Cardiac septum (tissue), 1 donor: ENCODE results near the gene PRR20E. TPM values are rescaled to one million over a fixed set of nuclear protein-coding genes. Genes with fewer than 3 reads are reported as not detected.
"Not testable (repeated sequence)": the region's sequence is repeated elsewhere in the genome, so short reads cannot be mapped to it uniquely, and the experiment has no call there.

Experiments used
- DNase-seq: peaks from one replicate; pipeline ENCODE4 v3.0.0-alpha.2; 2020; ENCODE audit warnings: low spot score
- intact Hi-C: fragments of 100-400 bp; cut with DNase I; formaldehyde crosslinking; loops from one replicate; pipeline ENCODE4 v1.14.0; 2022
- long read RNA-seq: library from polyadenylated mRNA; unstranded; transcript quantifications from one replicate; pipeline ENCODE4 v2.0.0, GENCODE V29; 2021
- total RNA-seq: library from RNA; stranded (reverse); fragmentation: NEBNext Ultra II Directional; extraction: Animal tissue kit (Norgen Biotek cat#: 25700); gene quantifications from one replicate; pipeline ENCODE4 v1.2.1, GENCODE V29; 2021
- donor health status: DM: no; HTN: no; CAD: no.

The PRR20E gene
- not detected for total RNA-seq
- long read RNA-seq: 0 reads

GRCh38 chr13:57166897-57167296, at the start of gene PRR20E:
PRR20E (plus strand) TSS chr13:57167197; CDS start chr13:57167584, 387 bp downstream.
- intact Hi-C loops, DNase-seq: not testable (repeated sequence)

GRCh38 chr13:57123681-57124080, 43.3 kb upstream of the PRR20E start:
- peak; percentile 75 for DNase-seq
- intact Hi-C loops: no loop called here

- DNase-seq: no peak
- intact Hi-C loops: no loop called here
Observed at GRCh38 chr13:57128909-57129308, 38.1 kb upstream of the PRR20E start.

- DNase-seq: no peak
- intact Hi-C loops: no loop called here
Observed at GRCh38 chr13:57136093-57136492, 30.9 kb upstream of the PRR20E start.

- intact Hi-C loops: no loop called here
- DNase-seq: no peak
Observed at GRCh38 chr13:57137585-57137984, 29.4 kb upstream of the PRR20E start.

- DNase-seq: no peak
- intact Hi-C loops: no loop called here
Observed at GRCh38 chr13:57138988-57139387, 28.0 kb upstream of the PRR20E start.

- DNase-seq, intact Hi-C loops: not testable (repeated sequence)
Observed at GRCh38 chr13:57139781-57140180, 27.2 kb upstream of the PRR20E start.

- DNase-seq, intact Hi-C loops: not testable (repeated sequence)
Observed at GRCh38 chr13:57140235-57140968, 26.6 kb upstream of the PRR20E start, which contains the start of gene PRR20A. PRR20A (plus strand) TSS chr13:57140918; CDS start chr13:57141305, 387 bp downstream.

- DNase-seq, intact Hi-C loops: not testable (repeated sequence)
Observed at GRCh38 chr13:57147188-57147587, 19.8 kb upstream of the PRR20E start, which contains the start of gene PRR20B. PRR20B (plus strand) TSS chr13:57147488; CDS start chr13:57147875, 387 bp downstream.

- intact Hi-C loops, DNase-seq: not testable (repeated sequence)
Observed at GRCh38 chr13:57148106-57148505, 18.9 kb upstream of the PRR20E start.

- intact Hi-C loops, DNase-seq: not testable (repeated sequence)
Observed at GRCh38 chr13:57153761-57154160, 13.2 kb upstream of the PRR20E start, which contains the start of gene PRR20C. PRR20C (plus strand) TSS chr13:57154061; CDS start chr13:57154448, 387 bp downstream.

GRCh38 chr13:57160332-57160731, 6.7 kb upstream of the PRR20E start, which contains the start of gene PRR20D:
PRR20D (plus strand) TSS chr13:57160632; CDS start chr13:57161019, 387 bp downstream.
- intact Hi-C loops, DNase-seq: not testable (repeated sequence)

GRCh38 chr13:57191667-57192066, 24.7 kb downstream of the PRR20E start:
- DNase-seq: no peak
- intact Hi-C loops: no loop called here

GRCh38 chr13:57212989-57213388, 46.0 kb downstream of the PRR20E start:
- DNase-seq: no peak
- intact Hi-C loops: no loop called here

Other genes with a start within 250 kb of the PRR20E start
- not detected for gene PRR20A, start 26.3 kb upstream of the PRR20E start, total RNA-seq
- gene PRR20B, start 19.7 kb upstream of the PRR20E start, total RNA-seq: not detected
- gene PRR20C, start 13.1 kb upstream of the PRR20E start, total RNA-seq: not detected
- not detected for gene PRR20D, start 6.6 kb upstream of the PRR20E start, total RNA-seq